OCI-M1 (cell line): ENCODE results near the gene RASGEF1C.
"Not testable (repeated sequence)": the region's sequence is repeated elsewhere in the genome, so short reads cannot be mapped to it uniquely, and the experiment has no call there.

Experiments
- DNase-seq: peaks from one replicate; lab custom pipeline; 2025; lab: John Stamatoyannopoulos, UW

The RASGEF1C gene

GRCh38 chr5:180135967-180136629, 72.9 kb downstream of the RASGEF1C start:
- no peak for DNase-seq

- peak; percentile 19 for DNase-seq
These were observed 73.7 kb downstream of the RASGEF1C start for GRCh38 chr5:180135128-180135955.

- DNase-seq, result no peak
These were observed 75.0 kb downstream of the RASGEF1C start for GRCh38 chr5:180133971-180134508.

GRCh38 chr5:180133551-180133950, 75.5 kb downstream of the RASGEF1C start:
- DNase-seq, result no peak

GRCh38 chr5:180133060-180133459, 76.0 kb downstream of the RASGEF1C start:
- no peak for DNase-seq

GRCh38 chr5:180130876-180131740, 77.9 kb downstream of the RASGEF1C start:
- DNase-seq, result no peak

- no peak for DNase-seq
These were observed 78.6 kb downstream of the RASGEF1C start for GRCh38 chr5:180130291-180130869.

- no peak for DNase-seq
These were observed 79.5 kb downstream of the RASGEF1C start for GRCh38 chr5:180129291-180130190.

- DNase-seq, result no peak
These were observed 80.2 kb downstream of the RASGEF1C start for GRCh38 chr5:180128671-180129261.

- DNase-seq, result no peak
These were observed 81.0 kb downstream of the RASGEF1C start for GRCh38 chr5:180127682-180128670.

- peak; percentile 28 for DNase-seq
These were observed 82.0 kb downstream of the RASGEF1C start for GRCh38 chr5:180126716-180127681.

GRCh38 chr5:180126156-180126555, 82.9 kb downstream of the RASGEF1C start:
- DNase-seq, result not testable (repeated sequence)

- not testable (repeated sequence) for DNase-seq
These were observed 84.3 kb downstream of the RASGEF1C start for GRCh38 chr5:180124662-180125061.

GRCh38 chr5:180122875-180123274, 86.1 kb downstream of the RASGEF1C start:
- no peak for DNase-seq

- DNase-seq, result no peak
These were observed 87.1 kb downstream of the RASGEF1C start for GRCh38 chr5:180121826-180122413.

- DNase-seq, result no peak
These were observed 88.5 kb downstream of the RASGEF1C start for GRCh38 chr5:180120237-180121101.

- DNase-seq, result no peak
These were observed 89.1 kb downstream of the RASGEF1C start for GRCh38 chr5:180119903-180120236.
